GM19372 (cell line): ENCODE measurements around the gene PATZ1.

ENCODE experiments used
- ATAC-seq: cut with Tn5 transposase; IDR thresholded peaks from one replicate; pipeline ENCODE4 v1.9.1; 2021; ENCODE audit warnings: mild to moderate bottlenecking, low read depth, moderate library complexity; ENCODE audit not compliant: unreplicated experiment

Gene PATZ1

GRCh38 chr22:31343235-31344191, 2.6 kb downstream of the PATZ1 start:
- no peak for ATAC-seq

- no peak for ATAC-seq
Observed at GRCh38 chr22:31342389-31343140, 3.6 kb downstream of the PATZ1 start.

GRCh38 chr22:31341386-31342088, 4.6 kb downstream of the PATZ1 start:
- no peak for ATAC-seq

- no peak for ATAC-seq
Observed at GRCh38 chr22:31340765-31341247, 5.3 kb downstream of the PATZ1 start.

DNA sequence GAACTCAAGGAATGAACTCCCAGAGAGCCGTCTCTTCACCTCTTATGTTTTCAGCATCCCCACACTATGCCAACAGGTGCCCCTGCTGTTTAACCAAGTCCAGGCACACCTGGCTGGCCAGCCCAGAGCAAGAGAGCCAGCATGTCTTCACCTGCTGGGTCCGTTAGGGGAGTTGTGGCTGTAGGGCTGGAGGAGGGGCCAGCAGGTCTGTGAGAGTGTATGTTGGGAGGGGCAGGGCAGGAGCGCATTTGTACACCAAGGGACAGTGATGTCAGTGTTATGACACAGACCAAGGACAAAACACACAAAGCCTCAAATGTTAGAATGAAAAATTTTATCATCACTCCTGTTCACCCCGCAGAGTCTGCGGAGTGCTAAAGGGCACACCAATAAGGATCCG, 5.8 kb downstream of the PATZ1 start:
- ATAC-seq, result no peak

DNA sequence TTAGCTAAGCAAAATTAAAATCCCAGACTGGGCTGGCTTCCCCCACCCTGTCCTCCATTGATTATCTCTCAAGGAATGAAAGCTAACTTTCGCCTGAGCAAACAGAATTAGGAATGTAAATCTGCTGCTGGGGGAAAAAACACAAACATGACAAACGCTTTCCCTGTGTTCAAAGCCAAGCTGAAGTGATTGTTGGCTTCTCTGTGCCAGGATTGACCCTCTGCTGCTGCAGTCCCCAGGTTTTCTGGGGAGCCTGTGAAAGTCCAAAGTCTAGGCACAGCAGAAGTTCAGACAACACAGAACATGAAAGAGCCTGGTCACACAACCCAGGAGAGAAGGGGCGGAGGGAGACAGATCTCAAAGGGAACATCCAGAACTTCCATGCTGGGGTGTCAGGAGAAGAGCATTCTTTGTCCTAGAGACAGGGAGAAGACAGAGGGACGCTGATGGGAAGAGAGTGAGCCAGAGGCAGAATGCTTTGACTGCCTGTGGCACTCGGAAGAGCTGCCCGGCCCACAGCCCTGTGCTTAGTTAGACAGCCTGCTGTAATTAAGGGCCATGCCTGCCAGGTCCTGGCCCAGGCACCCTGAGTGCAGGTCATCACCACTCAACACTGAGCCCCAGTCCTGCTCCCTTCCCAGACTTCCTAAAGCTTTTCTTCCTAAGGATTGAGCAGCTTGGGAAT, 6.9 kb downstream of the PATZ1 start:
- no peak for ATAC-seq

DNA sequence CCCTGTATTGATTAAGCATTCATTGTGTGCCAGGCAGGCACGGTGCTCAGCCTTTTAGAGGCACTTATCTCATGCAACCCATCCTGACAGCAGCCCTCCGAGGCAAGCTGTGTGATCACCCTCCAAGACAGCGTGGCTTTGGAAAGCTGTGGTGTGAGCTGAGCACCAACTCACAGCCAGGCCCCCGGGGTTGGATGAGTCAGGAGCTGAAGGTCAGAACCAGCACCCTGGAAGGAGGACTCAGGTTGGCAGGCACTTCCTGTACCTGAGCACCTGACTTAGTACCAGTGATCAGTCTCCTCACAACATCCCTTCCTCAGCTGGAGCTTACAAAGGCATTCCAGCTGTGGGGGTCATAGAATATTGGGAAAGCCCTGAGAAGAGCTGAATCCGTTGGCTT, 9.0 kb downstream of the PATZ1 start:
- no peak for ATAC-seq

GRCh38 chr22:31334329-31334728, 11.8 kb downstream of the PATZ1 start:
- no peak for ATAC-seq

- ATAC-seq, result no peak
Observed at GRCh38 chr22:31333641-31334040, 12.5 kb downstream of the PATZ1 start.

- ATAC-seq, result no peak
Observed at GRCh38 chr22:31332886-31333285, 13.3 kb downstream of the PATZ1 start.

DNA sequence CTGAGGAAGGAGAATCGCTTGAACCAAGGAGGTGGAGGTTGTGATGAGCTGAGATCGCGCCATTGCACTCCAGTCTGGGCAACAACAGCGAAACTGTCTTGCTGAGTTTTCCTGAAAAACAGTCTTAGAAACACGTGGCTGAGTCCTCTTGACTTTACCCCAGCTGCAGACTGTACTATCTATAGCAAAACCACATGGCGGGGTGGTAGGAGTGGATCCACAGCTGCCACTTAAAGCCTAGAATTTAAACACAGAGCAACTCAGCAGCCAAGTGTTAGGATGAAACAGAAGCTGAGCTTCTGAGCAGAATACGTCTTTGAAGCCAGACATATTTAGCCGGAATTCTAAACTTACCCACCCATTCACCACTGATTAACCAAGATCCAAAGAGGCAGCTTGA, 14.1 kb downstream of the PATZ1 start:
- ATAC-seq, result no peak

DNA sequence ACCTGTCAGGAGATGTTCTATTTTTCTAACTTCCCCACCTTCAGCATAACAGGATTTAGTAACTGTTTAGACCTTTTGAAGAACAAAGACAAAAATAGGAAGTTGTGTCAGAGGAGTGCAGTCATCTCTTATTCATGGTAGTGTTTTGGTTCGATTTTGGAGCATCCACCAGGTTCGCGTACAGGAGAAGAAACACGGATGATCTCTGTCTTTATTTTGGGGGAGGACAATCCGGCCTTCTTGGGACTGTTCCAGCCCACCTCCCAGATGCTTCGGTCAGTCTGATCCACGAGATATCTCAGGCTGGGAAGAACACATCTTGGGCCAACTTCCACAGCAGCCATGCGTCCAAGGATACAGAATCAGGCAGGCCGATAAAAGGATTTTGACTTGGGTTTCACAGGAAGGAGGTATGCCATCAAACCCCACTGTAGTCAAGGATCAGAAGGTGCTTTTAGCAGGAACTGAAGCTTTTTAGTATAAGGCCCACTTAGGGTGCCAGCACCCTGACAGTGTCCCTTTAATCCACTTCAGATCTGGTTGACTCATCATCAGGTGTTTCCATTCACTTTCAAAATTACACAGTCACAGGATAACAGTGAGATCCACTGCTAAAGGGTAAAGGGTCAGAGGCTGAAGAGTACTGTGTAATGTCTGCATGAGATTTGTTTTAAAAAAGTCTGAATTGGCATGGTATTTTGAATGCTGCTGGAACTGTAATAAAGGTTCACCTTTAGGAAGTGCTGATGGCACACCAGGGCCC, 16.5 kb downstream of the PATZ1 start:
- ATAC-seq, result no peak

DNA sequence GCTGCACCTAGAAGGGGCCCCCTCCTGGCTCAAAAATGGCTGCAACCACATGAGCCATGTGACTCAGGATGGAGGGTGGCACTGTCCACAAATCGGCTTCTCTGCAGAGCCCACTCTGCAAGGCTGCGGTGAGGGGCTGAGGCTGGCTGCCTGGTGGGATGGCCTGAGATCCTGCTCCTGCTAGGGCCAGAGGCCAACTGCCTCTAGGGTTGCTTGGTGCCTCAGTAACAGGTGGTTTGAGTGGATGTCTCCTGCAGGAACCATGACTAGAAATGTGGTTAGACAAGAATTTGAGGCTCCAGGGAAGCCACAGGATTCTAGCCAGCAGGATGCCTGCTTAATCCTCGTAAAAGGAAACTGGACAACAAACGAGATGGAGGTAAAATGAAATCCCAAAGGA, 17.1 kb downstream of the PATZ1 start:
- ATAC-seq, result no peak

DNA sequence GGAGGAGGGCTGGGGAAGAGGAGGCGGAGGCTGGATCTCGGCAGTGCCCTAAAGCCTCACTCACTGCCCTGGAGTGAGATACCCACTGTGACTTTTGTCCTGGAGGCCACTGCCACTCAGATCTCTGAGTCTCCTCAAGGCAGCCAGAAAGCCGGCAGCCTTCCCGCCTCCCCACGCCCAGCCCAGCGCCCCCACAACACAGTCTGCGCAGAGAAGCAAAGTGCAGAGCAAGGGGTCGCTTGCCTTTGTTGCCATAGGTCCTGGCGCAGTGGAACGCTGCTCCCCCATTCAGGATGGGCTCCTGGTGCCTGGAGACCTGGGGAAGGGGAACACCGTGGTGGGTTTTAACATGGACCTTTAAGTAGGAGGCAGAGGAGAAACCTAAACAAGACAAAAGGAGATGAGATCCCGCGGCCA, 17.6 kb downstream of the PATZ1 start:
- ATAC-seq, result no peak

- ATAC-seq, result no peak
Observed at GRCh38 chr22:31327806-31328543, 18.2 kb downstream of the PATZ1 start.

GRCh38 chr22:31326877-31327276, 19.3 kb downstream of the PATZ1 start:
- no peak for ATAC-seq

GRCh38 chr22:31323578-31324550, 22.3 kb downstream of the PATZ1 start:
- ATAC-seq, result no peak

DNA sequence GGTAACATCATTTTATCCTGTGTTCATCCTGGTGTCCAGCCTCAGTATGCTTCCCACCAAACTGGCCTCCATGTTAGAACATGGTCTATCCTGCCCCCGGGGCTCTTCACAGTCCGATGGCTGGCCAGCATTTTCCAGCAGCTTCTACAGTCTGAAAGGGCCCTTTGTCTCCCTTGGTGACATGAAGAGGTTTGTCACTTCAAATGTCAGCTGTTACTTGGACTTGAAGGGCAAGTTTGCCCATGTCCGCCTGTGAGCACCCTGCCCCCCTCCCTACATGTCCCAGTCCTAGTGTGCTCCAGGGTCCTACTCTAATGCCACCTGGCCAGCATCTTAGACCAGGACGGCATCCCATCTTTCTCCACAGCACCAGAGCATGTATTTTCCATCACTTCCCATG, 24.7 kb downstream of the PATZ1 start:
- ATAC-seq, result no peak
